ENCODE data around the gene CAMTA1.

CAMTA1 gene

GRCh38 chr1:6871300-6871972, 86.2 kb downstream of the CAMTA1 start:
- Histone ChIP-seq H3K27ac (ENCODE audit: low read length) (no peak overlapping the region), H2AFZ (ENCODE audit: low read length) (no peak overlapping the region), H3K9ac (ENCODE audit: low read length) (no peak overlapping the region), H3K27me3 (replicated peaks; ENCODE audit: insufficient read depth, low read length) (no peaks in the 10 kb centered on the region), H3K9me3 (replicated peaks; ENCODE audit: insufficient read depth, low read length) (no peaks in the 10 kb centered on the region), H3K79me2 (ENCODE audit: low read length) (peaks cover 28% of the 10 kb centered on the region), H3K4me2 (ENCODE audit: low read depth, low read length) (no peak overlapping the region), H3K36me3 (replicated peaks; ENCODE audit: insufficient read depth, low read length) (no peaks in the 10 kb centered on the region), H3K4me1 (ENCODE audit: low read length) (peaks cover 34% of the 10 kb centered on the region), H3F3A (ENCODE audit: insufficient read depth, low read length) (no peaks in the 10 kb centered on the region), H3K9me2 (replicated peaks; ENCODE audit: insufficient read depth, low read length) (no peaks in the 10 kb centered on the region), H4K20me1 (ENCODE audit: insufficient read depth, low read length) (no peaks in the 10 kb centered on the region), H3K4me3 (ENCODE audit: low read length) (no peak overlapping the region)
- TF ChIP-seq EZH2phosphoT487 (IDR thresholded peaks at IDR 0.05; ENCODE audit: low read length) (no peak), EZH2 (optimal IDR thresholded peaks at IDR 0.05; ENCODE audit: low read depth, low read length) (no peak), CTCF (IDR thresholded peaks at IDR 0.05; ENCODE audit: low read length) (no peak)
- DNase-seq: no peak

GRCh38 chr1:6872573-6873261, 87.5 kb downstream of the CAMTA1 start:
- no peaks in the 10 kb centered on the region for H3K9me2 ChIP-seq (replicated peaks; ENCODE audit: insufficient read depth, low read length)
- peaks cover 22% of the 10 kb centered on the region for H3K79me2 ChIP-seq (ENCODE audit: low read length)
- H3K27ac ChIP-seq (ENCODE audit: low read length): peak overlapping the region; percentile 15; the same call in 1 of the 2 replicates
- no peaks in the 10 kb centered on the region for H3K36me3 ChIP-seq (replicated peaks; ENCODE audit: insufficient read depth, low read length)
- no peak for TF ChIP-seq EZH2phosphoT487 (IDR thresholded peaks at IDR 0.05; ENCODE audit: low read length)
- no peak for TF ChIP-seq EZH2 (optimal IDR thresholded peaks at IDR 0.05; ENCODE audit: low read depth, low read length)
- H3K9ac ChIP-seq (ENCODE audit: low read length): peak overlapping the region; percentile 14; the same call in 1 of the 2 replicates
- H2AFZ ChIP-seq (ENCODE audit: low read length): no peak overlapping the region
- H3K9me3 ChIP-seq (replicated peaks; ENCODE audit: insufficient read depth, low read length): no peaks in the 10 kb centered on the region
- 0 out of 2 replicates have a peak overlapping the region, but pooled peaks have one; percentile 16 for H3K4me3 ChIP-seq (ENCODE audit: low read length)
- peaks cover 34% of the 10 kb centered on the region for H3K4me1 ChIP-seq (ENCODE audit: low read length)
- peak; percentile 40 for DNase-seq
- H3K4me2 ChIP-seq (ENCODE audit: low read depth, low read length): peak overlapping the region; percentile 36
- no peaks in the 10 kb centered on the region for H4K20me1 ChIP-seq (ENCODE audit: insufficient read depth, low read length)
- H3F3A ChIP-seq (ENCODE audit: insufficient read depth, low read length): no peaks in the 10 kb centered on the region
- H3K27me3 ChIP-seq (replicated peaks; ENCODE audit: insufficient read depth, low read length): no peaks in the 10 kb centered on the region

- H3K36me3 ChIP-seq (replicated peaks; ENCODE audit: insufficient read depth, low read length): no peaks in the 10 kb centered on the region
These were observed 88.2 kb downstream of the CAMTA1 start for GRCh38 chr1:6873298-6874015.

More at GRCh38 chr1:6873298-6874015, 88.2 kb downstream of the CAMTA1 start:
- Histone ChIP-seq H3K4me2 (ENCODE audit: low read depth, low read length) (no peak overlapping the region), H3K4me1 (ENCODE audit: low read length) (peaks cover 28% of the 10 kb centered on the region), H3K4me3 (ENCODE audit: low read length) (no peak overlapping the region), H3F3A (ENCODE audit: insufficient read depth, low read length) (no peaks in the 10 kb centered on the region), H3K27ac (ENCODE audit: low read length) (no peak overlapping the region), H3K27me3 (replicated peaks; ENCODE audit: insufficient read depth, low read length) (no peaks in the 10 kb centered on the region), H2AFZ (ENCODE audit: low read length) (no peak overlapping the region), H3K9me2 (replicated peaks; ENCODE audit: insufficient read depth, low read length) (no peaks in the 10 kb centered on the region), H3K9ac (ENCODE audit: low read length) (no peak overlapping the region), H3K9me3 (replicated peaks; ENCODE audit: insufficient read depth, low read length) (no peaks in the 10 kb centered on the region), H3K79me2 (ENCODE audit: low read length) (peaks cover 15% of the 10 kb centered on the region), H4K20me1 (ENCODE audit: insufficient read depth, low read length) (no peaks in the 10 kb centered on the region)
- DNase-seq: no peak
- no peak for TF ChIP-seq EZH2 (optimal IDR thresholded peaks at IDR 0.05; ENCODE audit: low read depth, low read length)
- TF ChIP-seq CTCF (IDR thresholded peaks at IDR 0.05; ENCODE audit: low read length): no peak
- TF ChIP-seq EZH2phosphoT487 (IDR thresholded peaks at IDR 0.05; ENCODE audit: low read length): no peak
